Articular chondrocyte of knee joint (primary cell): Measurements from ENCODE around the gene HIPK2. TPM values are rescaled to one million over a fixed set of nuclear protein-coding genes. Genes with fewer than 3 reads are reported as not detected.

ENCODE experiments used
- total RNA-seq: library from RNA; depleted of rRNA; stranded (reverse); fragments of >200 nt; gene quantifications from 2 replicates; pipeline ENCODE4 v1.2.3, GENCODE V29; 2012

Gene HIPK2
- total RNA-seq = 13.6 and 16.2 TPM in 2 replicates

GRCh38 chr7:139777948-139778841 lies at the start of gene HIPK2:
Gene HIPK2 (minus strand): TSS chr7:139777998. CDS start chr7:139777623, 375 bp downstream.

GRCh38 chr7:139523199-139523941 lies 254.4 kb downstream of the HIPK2 start, which contains the start of gene CLEC2L:
Gene CLEC2L (plus strand): TSS chr7:139523685. CDS start chr7:139523928, 243 bp downstream.

Other genes with a start within 250 kb of the HIPK2 start
- gene TBXAS1, start 51.3 kb upstream of the HIPK2 start, total RNA-seq = 0.65 and 1.7 TPM in 2 replicates